Activated CD8-positive, alpha-beta memory T cell treated with anti-CD3 and anti-CD28 coated beads for 4 hours (primary cell): ENCODE data around the gene ZBTB46.
"Not testable (repeated sequence)": the region's sequence is repeated elsewhere in the genome, so short reads cannot be mapped to it uniquely, and the experiment has no call there.

Source experiments
- DNase-seq, 2 donors: peaks; one replicate each; pipeline ENCODE4 v3.0.0-alpha.2; 2020; ENCODE audit warnings: low read depth in 2 of 2

Gene ZBTB46

GRCh38 chr20:63787302-63787701 is 43.8 kb downstream of the ZBTB46 start:
- no peak for DNase-seq

DNA sequence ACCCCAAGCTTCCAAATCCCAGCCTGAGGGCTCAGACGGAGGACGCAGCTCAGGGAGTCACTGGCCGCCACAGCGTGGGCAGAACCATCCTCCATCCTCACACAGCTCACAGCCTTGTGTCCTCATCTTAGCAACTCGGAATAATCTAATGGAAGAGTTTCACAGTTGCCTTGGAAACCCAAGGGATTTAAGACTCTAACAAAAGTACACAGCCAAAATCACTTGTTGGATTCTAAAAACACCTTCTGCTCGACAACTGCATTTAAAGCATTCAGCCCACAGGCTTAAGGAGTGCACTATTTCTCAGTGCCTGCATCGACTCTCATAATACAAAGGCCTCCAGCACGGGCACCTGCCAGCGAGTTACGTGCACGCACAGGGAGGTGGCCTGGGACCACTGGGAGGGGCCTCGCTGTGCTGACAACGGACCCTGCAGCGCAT is 45.4 kb downstream of the ZBTB46 start:
- no peak for DNase-seq

DNA sequence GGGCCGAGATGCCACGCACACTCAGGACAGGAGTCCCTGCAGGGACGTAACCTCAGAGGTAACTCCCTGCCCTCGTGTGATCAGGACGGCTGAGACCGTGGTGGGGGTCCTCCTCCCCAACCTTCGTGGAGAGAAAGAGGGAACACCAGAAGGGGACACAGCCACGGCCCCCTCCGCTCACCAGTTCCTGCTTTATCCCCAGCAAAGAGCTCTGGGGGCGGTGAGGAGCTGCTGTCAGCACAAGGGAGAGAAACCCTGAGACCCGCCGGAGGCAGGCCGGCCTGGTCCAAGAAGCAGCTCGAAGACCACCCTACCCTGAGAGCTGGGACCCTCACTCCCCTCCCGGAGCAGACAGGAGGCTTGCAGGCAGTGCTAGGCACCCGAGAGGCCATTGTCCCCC is 47.1 kb downstream of the ZBTB46 start:
- DNase-seq: no peak

DNA sequence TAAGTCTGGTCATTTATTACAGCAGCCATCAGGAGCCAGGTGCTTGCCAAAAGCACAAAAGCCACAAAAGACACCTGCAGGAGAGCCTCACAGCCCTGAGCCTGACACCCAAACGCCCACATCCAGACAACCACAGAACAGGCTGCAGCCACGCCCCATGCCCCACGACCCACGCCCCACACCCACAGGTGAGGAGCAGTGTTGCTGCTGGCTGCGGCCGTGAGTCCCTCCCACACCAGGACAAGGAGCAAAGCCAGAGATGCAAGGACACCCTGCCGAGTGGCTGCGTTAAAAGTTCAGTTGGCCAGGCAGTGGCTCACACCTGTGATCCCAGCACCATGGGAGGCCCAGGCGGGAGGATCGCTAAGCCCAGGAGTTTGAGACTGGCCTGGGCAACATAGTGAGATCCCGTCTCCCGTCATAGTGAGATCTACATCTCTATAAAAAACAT is 48.5 kb downstream of the ZBTB46 start:
- no peak for DNase-seq

- peak in 1 of 2 donors; percentile 34 for DNase-seq
Measured at GRCh38 chr20:63782051-63782471, 49.0 kb downstream of the ZBTB46 start.

DNA sequence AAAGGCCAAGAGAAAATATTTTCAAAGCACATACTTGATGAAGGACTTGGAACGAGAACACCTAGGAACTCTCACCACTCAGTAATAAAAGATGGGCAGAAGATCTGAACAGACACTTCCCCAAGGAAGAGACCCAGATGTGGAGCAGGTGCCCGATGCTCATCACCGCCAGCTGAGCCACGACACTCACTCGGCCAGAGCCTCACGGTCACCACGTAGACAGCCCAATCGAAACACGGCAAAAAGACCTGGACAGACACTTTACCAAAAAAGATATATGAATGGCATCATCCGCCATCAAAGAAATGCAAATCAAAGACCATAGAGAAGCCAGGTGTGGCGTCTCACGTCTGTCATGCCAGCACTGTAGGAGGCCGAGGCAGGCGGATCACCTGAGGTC is 49.9 kb downstream of the ZBTB46 start:
- no peak for DNase-seq

- no peak for DNase-seq
Measured at GRCh38 chr20:63778857-63779256, 52.2 kb downstream of the ZBTB46 start.

- DNase-seq: no peak
Measured at GRCh38 chr20:63778034-63778752, 52.9 kb downstream of the ZBTB46 start.

- no peak for DNase-seq
Measured at GRCh38 chr20:63777614-63778013, 53.5 kb downstream of the ZBTB46 start.

DNA sequence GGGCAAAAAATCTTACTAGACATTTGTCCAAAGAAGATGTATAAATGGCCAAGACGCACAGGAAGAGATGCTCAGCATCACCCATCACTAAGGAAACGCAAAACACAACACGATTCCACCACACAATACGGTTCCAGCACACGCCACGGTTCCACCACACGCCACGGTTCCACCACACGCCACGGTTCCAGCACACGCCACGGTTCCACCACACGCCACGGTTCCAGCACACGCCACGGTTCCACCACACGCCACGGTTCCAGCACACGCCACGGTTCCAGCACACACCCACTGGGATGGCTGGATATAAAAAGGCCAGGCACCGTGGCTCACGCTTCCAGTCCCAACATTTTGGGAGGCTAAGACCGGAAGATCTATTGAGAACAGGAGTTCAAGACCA is 54.2 kb downstream of the ZBTB46 start:
- not testable (repeated sequence) for DNase-seq

GRCh38 chr20:63775096-63775978 is 55.7 kb downstream of the ZBTB46 start:
- no peak for DNase-seq

DNA sequence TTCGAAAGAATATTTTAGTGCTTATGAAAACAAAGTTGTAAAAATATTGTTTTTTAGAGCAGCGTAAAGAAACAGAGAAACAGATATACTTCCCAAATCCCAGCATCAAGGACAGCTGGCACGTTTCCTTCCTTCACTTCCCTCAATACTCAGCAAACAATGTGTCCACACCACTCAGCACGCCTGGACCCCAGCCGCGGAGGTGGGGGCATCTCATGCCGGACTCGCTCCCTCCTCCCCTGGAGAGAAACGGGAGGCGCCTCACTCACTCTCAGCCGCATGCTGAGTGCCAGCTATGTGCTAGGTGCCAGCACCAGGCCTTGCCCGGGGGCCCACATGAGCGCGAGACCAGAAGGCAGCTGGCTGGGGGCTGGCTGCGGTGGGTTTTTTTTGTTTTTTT is 56.8 kb downstream of the ZBTB46 start:
- no peak for DNase-seq

- DNase-seq: no peak
Measured at GRCh38 chr20:63773571-63774241, 57.4 kb downstream of the ZBTB46 start.

- no peak for DNase-seq
Measured at GRCh38 chr20:63772781-63773518, 58.1 kb downstream of the ZBTB46 start.

GRCh38 chr20:63771046-63771707 is 59.9 kb downstream of the ZBTB46 start:
- no peak for DNase-seq

- no peak for DNase-seq
Measured at GRCh38 chr20:63769891-63770474, 61.1 kb downstream of the ZBTB46 start.

DNA sequence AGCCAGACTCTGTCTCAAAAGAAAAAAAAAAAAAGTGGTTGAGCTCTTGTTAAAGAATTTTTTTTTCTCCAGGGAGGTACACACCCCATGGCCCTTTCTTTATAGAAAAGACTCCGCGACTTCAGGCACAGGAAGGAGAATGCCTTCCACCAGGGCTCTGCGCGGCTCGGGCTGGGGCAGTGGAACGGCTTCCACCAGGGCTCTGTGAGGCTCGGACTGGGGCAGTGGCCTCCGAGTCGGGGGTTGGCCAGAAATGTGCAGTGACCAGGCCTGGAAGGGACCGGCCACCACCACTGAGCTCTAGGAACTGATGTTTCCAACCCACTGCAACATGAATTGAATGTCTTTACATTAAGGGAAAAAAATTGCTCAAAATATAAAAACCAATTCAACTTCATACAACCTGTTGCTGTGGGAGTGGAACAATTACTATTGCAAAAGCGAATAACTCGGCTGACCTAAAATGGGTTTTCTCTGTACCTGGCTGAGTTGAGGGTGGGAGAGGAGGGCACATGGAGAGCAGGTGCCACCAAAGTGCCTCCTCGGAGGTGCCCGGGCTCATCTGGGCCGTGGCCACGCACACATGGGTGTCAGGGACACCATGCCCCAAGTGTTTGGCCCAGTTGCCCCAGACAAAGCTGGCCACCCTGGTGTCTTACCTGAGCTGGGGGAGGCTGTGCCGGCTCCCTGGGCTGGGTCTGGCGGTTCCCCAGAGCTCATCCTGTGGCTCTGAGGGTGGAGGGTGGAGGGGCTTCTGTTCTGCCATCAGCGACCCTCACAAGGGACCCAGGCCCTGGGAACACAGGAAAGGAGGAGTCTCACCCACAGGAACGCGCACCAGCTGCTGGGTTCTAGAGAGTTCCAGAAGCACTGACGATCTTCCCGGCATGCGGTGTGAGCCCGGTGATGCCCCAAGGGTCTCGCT is 62.2 kb downstream of the ZBTB46 start:
- DNase-seq: no peak

GRCh38 chr20:63767886-63768285 is 63.2 kb downstream of the ZBTB46 start:
- no peak for DNase-seq

DNA sequence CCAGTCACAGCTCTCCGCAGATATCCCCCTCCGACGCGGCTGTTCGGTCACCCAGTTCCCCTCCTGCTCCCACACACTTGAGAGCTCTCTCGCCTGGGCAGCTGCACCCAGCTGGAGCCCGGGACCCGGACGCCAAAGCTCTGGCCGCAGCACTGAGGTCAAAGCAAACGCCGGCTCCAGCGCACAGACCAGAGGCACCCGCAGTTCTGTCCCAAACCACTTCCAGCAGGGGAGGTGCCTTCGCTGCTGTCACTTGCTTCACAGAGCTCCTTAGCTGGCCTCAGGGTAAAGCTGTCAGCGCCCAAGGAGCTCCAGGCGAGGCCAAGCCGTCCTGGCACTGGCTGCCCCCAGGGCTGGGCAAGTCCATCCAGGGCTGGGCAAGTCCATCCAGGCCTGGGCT is 63.6 kb downstream of the ZBTB46 start:
- DNase-seq: no peak
